Breast epithelium (tissue), 4 donors: ENCODE results near the gene ZNF629. TPM values are rescaled to one million over a fixed set of nuclear protein-coding genes. Genes with fewer than 3 reads are reported as not detected.

ENCODE experiments used
- DNase-seq, 2 donors: peaks; one replicate each; pipeline ENCODE4 v3.0.0-alpha.2; 2019; ENCODE audit warnings: low spot score in 2 of 2
- H3K27ac ChIP-seq, 2 donors: fragments of 200-600 bp; sonication (generic) in 1 of 2; one replicate each; pipeline ENCODE4 v1.5.1; 2016 to 2019; ENCODE audit warnings: mild to moderate bottlenecking in 1 of 2
- H3K27me3 ChIP-seq, 2 donors: fragments of 200-600 bp; sonication (generic) in 1 of 2; one replicate each; pipeline versions ENCODE4 v1.5.1 to v1.6.0; 2017 to 2019; ENCODE audit warnings: control low read depth in 1 of 2, mild to moderate bottlenecking in 1 of 2
- H3K36me3 ChIP-seq: fragments of 200-600 bp; one replicate; pipeline ENCODE4 v1.5.1; 2019
- H3K4me1 ChIP-seq, 2 donors: fragments of 200-600 bp; sonication (generic); one replicate each; pipeline ENCODE4 v1.5.1; 2016 to 2019; ENCODE audit warnings: control low read depth in 1 of 2
- H3K4me3 ChIP-seq, 3 donors: fragments of 200-600 bp; sonication (generic); 1 replicate in 2 of 3; 2 replicates in 1 of 3; pipeline ENCODE4 v1.5.1; 2016 to 2019; ENCODE audit warnings: mild to moderate bottlenecking in 3 of 3, moderate library complexity in 2 of 3
- H3K9me3 ChIP-seq, 2 donors: fragments of 200-600 bp; sonication (generic) in 1 of 2; one replicate each; pipeline ENCODE4 v1.5.1; 2016 to 2019; ENCODE audit warnings: control low read depth in 1 of 2
- CTCF ChIP-seq, 3 donors: fragments of 450-650 bp; IDR thresholded peaks; one replicate each; pipeline ENCODE4 v1.5.1; 2016 to 2017; ENCODE audit warnings: antibody characterized with exemption in 3 of 3, mild to moderate bottlenecking in 3 of 3, moderate library complexity in 3 of 3
- POLR2A ChIP-seq: fragments of 450-650 bp; IDR thresholded peaks from one replicate; pipeline ENCODE4 v1.6.1; 2016; ENCODE audit warnings: antibody characterized with exemption, mild to moderate bottlenecking, moderate library complexity
- POLR2AphosphoS5 ChIP-seq, 3 donors: sonication (generic); formaldehyde crosslinking; IDR thresholded peaks; one replicate each; pipeline ENCODE4 v1.6.1; 2017; ENCODE audit warnings: antibody characterized with exemption in 3 of 3
- intact Hi-C: fragments of 100-400 bp; cut with DNase I; formaldehyde crosslinking; loops from one replicate; pipeline ENCODE4 v1.15.1; 2023; ENCODE audit warnings: low total_unique reads
- total RNA-seq, 3 donors: library from RNA; depleted of rRNA; stranded (reverse); fragments of >200 nt; gene quantifications; one replicate each; pipeline ENCODE4 v1.1.0, GENCODE V29; 2016

The ZNF629 gene
- total RNA-seq, 3 donors from 2014 or later: 9.4 to 16.2 (median 10.5) TPM

- H3K4me1 ChIP-seq: no peaks in the 10 kb centered on the region
- no peak overlapping the region for H3K27ac ChIP-seq
Measured at GRCh38 chr16:30808146-30808545, 21.1 kb upstream of the ZNF629 start.

GRCh38 chr16:30805370-30806169, 18.6 kb upstream of the ZNF629 start:
- Histone ChIP-seq H3K9me3 (no peaks in the 10 kb centered on the region), H3K27ac (peak overlapping the region; percentile 88 to 95), H3K27me3 (no peaks in the 10 kb centered on the region), H3K4me3 (peak overlapping the region; percentile 75 to 87 (median 76)), H3K36me3 (no peaks in the 10 kb centered on the region), H3K4me1 (no peaks in the 10 kb centered on the region)
- peak; percentile 76 to 83 for DNase-seq
- TF ChIP-seq CTCF (IDR thresholded peaks at IDR 0.05) (no peak), POLR2AphosphoS5 (IDR thresholded peaks at IDR 0.05) (peak; percentile 86 to 93 (median 90)), POLR2A (peak; percentile 93)
- intact Hi-C loops: no loop called here

More at GRCh38 chr16:30808146-30808545, 21.1 kb upstream of the ZNF629 start:
- no peak for DNase-seq
- H3K4me3 ChIP-seq: no peak overlapping the region
- intact Hi-C loops: no loop called here
- H3K27me3 ChIP-seq: no peaks in the 10 kb centered on the region
- H3K36me3 ChIP-seq: no peaks in the 10 kb centered on the region
- no peaks in the 10 kb centered on the region for H3K9me3 ChIP-seq
- TF ChIP-seq POLR2AphosphoS5 (IDR thresholded peaks at IDR 0.05): no peak
- TF ChIP-seq POLR2A: no peak
- no peak for TF ChIP-seq CTCF (IDR thresholded peaks at IDR 0.05)

GRCh38 chr16:30805056-30805369, 18.0 kb upstream of the ZNF629 start:
- no peaks in the 10 kb centered on the region for H3K36me3 ChIP-seq
- TF ChIP-seq POLR2AphosphoS5 (IDR thresholded peaks at IDR 0.05): no peak
- TF ChIP-seq CTCF (IDR thresholded peaks at IDR 0.05): no peak
- TF ChIP-seq POLR2A: no peak
- DNase-seq: no peak
- intact Hi-C loops: no loop called here
- H3K4me1 ChIP-seq: no peaks in the 10 kb centered on the region
- peak overlapping the region; percentile 88 to 95 for H3K27ac ChIP-seq
- H3K27me3 ChIP-seq: no peaks in the 10 kb centered on the region
- H3K4me3 ChIP-seq: peak overlapping the region; percentile 75 to 87 (median 76)
- no peaks in the 10 kb centered on the region for H3K9me3 ChIP-seq

- H3K4me1 ChIP-seq: no peaks in the 10 kb centered on the region
- no peak overlapping the region for H3K27ac ChIP-seq
- no peaks in the 10 kb centered on the region for H3K36me3 ChIP-seq
- DNase-seq: no peak
- TF ChIP-seq POLR2AphosphoS5 (IDR thresholded peaks at IDR 0.05) (no peak), POLR2A (no peak), CTCF (IDR thresholded peaks at IDR 0.05) (no peak)
- H3K27me3 ChIP-seq: no peaks in the 10 kb centered on the region
- no peak overlapping the region for H3K4me3 ChIP-seq
- H3K9me3 ChIP-seq: no peaks in the 10 kb centered on the region
- intact Hi-C loops: no loop called here
Measured at GRCh38 chr16:30802936-30803335, 15.9 kb upstream of the ZNF629 start.

GRCh38 chr16:30797670-30798309, 10.8 kb upstream of the ZNF629 start:
- DNase-seq: no peak
- Histone ChIP-seq H3K27me3 (no peaks in the 10 kb centered on the region), H3K27ac (no peak overlapping the region), H3K36me3 (no peaks in the 10 kb centered on the region), H3K4me1 (no peaks in the 10 kb centered on the region), H3K4me3 (no peak overlapping the region), H3K9me3 (no peaks in the 10 kb centered on the region)
- intact Hi-C loops: no loop called here
- TF ChIP-seq CTCF (IDR thresholded peaks at IDR 0.05): no peak
- TF ChIP-seq POLR2AphosphoS5 (IDR thresholded peaks at IDR 0.05): no peak
- no peak for TF ChIP-seq POLR2A
